Mucosa of gallbladder (tissue), 1 donor: Measurements from ENCODE around the gene FSCN2. TPM values are rescaled to one million over a fixed set of nuclear protein-coding genes. Genes with fewer than 3 reads are reported as not detected.

Experiments
- DNase-seq: peaks from one replicate; pipeline ENCODE4 v3.0.0-alpha.2; 2020; ENCODE audit warnings: low spot score
- total RNA-seq: library from RNA; stranded (reverse); gene quantifications from one replicate; pipeline ENCODE4 v1.2.1, GENCODE V29; 2021
- donor health status: DM: no; HTN: no; CAD: no.

Gene FSCN2
- total RNA-seq, 1 donor from 2014 or later: 1.4 TPM

DNA sequence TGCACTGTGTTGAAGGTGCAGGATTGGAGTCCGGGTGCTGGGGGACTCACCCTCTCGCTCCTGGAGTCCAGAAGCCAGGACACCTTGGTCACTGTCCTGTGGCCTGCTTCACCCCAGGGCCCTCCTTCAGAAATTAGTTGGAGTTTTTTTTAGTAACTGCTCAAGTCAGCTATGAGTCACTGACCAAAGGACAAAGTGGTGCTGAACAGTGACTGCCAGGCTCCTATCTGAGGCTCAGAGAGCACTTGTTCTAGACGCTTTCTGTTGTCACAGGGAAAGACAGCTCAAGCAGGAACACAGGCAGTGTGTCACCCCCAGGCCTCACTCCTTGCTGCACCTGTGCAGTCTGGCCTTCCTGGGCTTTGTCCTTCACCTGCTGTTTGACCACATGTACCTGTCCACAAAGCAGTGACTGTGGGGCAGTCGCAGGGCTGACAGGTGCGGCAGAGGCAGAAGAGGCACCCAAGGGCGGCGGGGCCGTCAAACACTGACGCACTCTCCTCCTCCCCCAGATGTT lies 28.1 kb downstream of the FSCN2 start:
- no peak for DNase-seq

DNA sequence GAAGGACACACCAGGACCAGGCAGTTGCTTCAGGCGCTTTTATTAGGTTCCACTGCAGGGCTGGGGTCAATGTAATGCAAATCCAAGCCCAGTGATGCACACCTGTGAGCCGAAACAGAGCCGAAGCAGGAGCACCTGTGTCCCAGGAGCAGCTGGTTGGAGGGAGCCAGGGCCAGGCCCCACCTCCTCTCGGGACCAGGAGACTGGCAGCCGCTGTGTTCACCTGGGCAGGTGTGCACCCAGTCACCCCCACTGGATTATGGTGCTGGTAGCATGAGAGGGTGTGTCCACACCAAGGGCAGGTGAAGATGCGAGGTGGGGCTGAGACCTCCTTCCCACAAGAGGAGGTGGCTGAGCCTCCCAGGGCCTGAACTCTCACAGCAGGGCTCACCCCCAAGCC lies 28.7 kb downstream of the FSCN2 start:
- no peak for DNase-seq

DNA sequence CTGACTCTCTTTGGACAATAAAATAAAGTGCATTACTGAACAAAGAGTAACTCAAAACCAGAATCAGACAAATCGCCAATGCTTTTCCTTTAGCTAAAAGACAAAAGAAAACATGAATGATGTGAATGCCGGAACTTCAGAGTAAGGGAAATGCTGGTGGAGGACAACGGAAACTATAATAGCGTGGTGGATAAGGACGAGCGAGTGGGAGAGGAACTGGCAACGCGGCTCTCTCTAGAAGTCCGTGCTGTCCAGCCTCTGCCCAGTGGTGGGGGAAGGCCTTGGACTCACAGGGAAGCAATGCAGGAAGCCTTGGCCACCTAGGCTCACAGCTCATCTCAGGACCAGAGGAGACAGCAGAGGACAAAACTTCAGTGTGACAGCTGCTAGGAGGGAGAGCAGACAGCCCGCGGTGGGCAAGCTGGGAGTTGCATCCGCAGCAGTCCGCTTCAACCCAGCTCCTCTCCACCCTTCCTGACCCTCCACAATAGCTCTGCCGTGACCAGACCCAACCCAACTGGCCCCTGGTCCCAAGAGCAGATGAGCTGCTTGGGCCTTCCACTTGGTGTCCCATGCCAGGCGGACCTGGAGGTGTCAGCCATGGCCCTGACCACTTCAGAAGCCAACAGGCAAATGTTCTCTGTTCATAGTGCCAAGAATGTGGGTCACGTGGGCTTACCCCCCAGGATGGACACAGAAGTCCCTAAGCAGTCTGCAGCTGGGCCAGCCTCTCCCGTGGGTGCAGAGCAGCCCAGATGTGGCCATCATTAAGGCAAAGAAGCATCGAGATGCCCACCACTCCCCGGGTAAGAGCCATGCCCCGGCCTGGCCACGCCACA lies 29.3 kb downstream of the FSCN2 start:
- DNase-seq: no peak

DNA sequence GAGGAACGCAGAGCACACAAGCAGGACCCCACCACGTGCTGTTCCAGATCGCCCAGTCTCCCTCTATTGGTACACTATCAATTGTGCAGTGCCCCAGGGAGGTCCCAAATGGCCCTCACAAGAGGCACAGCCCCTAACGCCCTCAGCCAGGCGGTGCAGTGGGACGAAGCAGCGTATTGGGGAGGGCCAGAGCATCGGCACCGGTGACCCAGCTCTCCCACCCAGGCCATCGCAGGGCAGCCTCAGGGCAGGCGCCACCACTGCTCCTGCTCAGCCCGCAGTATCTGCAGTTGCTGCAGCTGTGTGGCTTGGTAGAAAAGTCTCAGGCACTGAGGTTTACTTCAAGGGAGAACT lies 29.9 kb downstream of the FSCN2 start:
- DNase-seq: no peak

DNA sequence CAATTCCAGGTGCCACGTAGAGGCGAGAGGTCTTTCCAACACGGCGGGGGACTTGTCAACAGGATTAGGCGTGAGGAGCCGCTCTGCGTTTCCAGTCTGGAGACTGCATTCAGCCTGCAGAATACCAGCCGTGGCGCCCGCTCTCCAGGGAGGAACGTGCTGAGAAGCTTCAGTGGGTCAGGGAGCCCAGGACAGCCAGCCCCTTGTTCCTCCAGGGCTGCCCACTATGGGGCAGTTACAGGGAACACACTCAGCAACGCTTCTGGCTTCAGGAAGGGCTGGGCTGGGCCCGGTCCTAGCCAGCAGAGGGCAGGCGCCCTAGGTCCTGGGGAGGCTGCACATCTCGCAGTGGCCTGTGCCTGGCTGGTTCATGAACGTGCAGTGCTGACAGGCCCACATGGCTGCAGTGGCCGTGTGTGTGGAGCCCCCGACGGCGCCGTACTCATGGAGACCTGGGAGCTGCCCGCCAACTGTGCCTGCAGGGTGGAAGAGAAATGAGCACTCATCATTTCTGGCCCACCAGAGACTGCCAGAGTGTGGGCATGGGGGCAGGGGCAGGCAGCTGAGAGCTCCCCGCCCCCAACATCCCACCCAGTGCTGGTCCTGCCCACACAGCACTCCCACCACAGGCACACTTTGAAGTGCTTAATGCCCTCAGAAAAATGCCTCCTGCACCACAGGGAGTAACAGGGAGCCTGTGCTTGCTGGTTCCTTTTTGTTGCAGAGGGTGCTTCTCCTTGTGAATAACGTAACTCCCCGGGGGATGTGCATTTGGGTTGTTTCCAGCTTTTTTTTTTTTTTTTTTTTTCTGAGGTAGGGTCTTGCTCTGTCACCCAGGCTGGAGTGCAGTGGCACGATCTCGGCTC lies 31.0 kb downstream of the FSCN2 start:
- no peak for DNase-seq

DNA sequence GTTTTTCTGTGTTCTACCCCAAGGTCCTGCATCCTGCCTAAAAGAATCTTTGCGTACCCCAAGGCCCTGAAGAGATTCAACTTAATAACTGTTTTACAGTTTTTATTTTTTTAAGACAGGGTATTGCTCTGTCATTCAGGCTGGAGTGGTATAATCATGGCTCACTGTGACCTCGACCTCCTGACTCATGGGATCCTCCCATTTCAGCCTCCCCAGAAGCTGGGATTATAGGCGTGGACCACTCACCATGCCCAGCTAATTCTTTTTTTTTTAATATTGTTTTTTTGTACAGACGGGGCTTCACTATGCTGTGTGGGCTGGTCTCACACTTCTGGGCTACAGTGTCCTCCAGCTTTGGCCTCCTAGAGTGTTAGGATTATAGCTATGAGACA lies 33.3 kb downstream of the FSCN2 start:
- no peak for DNase-seq

DNA sequence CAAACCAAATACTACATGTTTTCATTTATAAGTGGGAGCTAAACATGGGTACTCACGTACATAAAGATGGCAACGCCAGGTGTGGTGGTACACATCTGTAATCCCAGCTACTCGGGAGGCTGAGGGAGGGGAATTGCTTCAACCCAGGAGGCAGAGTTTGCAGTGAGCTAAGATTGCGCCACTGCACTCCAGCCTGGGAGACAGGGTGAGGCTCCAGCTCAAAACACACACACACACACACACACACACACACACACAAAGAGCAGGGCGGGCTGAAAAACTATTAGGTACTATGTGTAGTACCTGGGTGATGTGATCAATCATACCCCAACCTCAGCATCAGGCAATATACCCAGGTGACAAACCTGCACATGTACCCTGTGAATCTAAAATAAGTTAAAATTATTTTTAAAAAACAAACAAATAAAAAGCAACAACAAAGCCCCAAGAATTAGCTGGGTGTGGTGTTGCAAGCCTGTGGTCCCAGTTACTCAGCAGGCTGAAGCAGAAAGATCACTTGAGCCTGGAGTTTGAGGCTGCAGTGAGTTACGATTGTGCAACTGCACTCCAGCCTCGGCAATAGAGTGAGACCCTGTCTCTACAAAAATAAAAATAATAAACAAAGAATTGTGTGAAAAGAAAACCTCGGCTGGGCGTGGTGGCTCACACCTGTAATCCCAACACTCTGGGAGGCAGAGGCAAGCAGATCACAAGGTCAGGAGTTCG lies 35.8 kb downstream of the FSCN2 start:
- no peak for DNase-seq

DNA sequence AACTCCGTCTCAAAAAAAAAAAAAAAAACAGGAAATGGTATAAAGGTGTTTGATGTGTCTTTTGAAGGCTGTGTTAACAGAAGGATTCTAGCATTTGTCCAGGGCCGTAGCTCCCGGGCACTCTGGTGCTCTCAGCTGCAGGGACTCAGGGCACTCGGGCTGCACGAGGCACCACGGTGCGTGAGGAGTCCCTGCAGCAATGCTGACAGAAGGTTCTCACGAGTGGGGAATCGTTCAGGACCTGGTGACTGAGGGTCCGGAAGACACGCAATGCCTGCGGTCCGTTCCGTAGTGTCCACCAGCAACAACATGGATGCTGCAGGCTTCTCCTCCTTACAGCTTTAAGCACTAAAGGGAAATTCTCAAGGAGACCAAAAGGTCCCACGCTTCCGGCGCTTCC lies 36.6 kb downstream of the FSCN2 start:
- no peak for DNase-seq

DNA sequence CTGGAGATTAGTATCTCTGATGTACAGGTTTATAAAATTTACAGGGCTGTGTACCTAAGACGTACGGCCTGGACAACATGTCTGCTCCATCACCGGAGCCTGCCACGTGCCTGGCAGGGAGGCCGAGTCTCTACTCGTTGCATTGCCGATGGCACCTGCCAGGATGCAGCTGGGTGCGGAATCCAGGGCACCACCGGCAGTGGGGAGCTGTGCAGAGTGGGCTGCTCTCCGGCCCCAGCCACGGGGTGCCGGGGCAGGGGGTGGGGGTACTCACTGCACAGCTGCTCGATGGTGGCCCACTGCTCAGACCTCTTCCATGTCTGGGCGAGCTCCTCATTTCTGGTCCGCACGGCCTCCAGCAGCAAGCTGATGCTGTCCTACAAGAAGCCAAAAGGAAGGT lies 37.1 kb downstream of the FSCN2 start:
- DNase-seq: no peak

DNA sequence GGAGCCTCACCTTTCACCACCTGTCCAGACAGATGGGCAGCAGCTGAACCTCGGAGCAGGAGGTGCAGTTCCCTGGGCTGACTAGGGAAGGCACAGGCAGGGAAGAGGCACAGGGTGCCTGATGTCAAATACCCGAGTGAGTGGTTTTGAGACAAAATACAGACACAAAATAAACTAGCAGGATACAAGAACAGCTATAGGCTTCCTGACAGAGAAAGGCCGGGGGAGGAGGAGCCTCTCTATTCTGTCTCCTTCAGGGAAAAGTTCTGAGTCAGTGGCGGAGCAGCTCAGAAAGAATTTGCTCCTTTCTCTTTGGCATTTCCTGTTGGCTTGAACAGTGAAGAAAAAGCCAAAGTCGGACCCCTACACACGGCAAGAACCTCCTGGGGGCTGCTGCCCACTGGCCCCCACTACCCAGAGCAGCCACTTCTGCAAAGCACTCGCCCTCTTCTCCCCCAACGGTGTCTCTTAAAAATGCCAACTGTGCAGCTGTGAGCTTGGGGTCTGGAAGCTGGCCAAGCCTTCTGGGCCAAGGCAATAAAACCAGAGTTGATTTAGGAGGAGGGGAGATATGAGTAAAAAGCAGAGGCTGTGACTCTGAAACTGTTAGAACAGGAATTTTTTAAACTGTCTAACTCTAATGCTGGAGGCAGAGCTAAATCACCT lies 38.4 kb downstream of the FSCN2 start:
- peak; percentile 50 for DNase-seq

DNA sequence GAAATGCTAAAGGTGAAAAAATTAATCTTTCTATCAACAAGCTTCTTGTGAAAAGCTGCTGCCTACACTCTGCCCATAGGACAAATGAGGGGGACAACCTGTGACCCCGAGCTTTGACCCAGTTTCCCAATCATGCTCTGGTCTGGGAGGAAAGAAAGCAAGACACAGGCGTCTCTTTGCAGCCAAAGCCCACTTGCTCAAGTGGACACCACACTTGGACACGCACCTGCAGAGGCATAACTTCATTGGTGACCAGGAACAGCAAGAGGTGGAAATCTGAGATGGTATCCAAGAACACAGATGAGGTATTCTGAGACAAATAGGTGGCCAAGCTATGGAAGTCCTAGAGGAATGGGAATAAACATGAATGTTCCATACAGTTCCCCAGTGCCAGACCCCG lies 39.0 kb downstream of the FSCN2 start:
- no peak for DNase-seq

DNA sequence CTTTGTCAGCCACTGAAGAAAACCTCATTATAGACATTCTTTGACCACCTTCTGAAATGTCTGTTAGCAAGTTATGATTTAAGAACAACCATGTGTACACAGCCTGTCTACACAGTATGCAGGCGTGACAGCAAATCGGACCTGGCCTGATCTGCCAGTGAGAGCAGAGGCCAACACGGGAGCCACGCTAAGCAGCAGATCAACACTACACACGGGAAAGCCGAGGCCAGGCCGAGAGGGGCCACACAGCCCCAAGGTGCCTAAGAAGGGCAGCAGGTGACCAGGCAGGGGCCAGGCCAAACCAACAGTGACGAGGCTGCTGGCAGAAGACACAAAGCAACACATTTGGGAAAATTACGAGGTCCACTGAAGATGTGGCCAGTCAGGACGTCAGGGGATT lies 40.2 kb downstream of the FSCN2 start:
- no peak for DNase-seq

DNA sequence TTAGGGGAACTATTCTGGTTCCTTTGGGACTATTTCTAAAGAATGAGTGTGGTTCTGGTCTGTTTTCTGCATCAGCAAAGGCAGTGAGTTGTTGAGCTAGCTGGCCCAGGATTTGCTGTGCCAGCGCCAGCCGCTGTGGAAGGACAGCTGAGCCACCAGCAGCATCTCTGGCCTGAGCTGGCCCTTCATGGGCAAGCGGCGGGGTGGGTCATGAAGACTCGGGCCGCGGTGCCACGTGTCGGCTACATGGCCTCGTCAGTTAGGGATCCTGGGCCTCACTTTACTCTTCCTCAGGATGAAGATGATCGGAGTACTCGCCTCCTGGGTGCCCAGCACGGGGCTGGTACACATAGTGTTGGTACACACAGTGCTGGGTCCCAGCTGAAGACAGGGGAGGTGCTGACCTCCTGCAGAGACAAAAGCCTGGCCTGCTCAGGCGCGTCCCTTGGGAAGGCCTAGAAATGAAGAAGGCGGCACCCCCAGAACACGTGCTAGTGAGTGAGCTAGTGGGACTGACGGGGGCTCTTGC lies 41.9 kb downstream of the FSCN2 start:
- no peak for DNase-seq

DNA sequence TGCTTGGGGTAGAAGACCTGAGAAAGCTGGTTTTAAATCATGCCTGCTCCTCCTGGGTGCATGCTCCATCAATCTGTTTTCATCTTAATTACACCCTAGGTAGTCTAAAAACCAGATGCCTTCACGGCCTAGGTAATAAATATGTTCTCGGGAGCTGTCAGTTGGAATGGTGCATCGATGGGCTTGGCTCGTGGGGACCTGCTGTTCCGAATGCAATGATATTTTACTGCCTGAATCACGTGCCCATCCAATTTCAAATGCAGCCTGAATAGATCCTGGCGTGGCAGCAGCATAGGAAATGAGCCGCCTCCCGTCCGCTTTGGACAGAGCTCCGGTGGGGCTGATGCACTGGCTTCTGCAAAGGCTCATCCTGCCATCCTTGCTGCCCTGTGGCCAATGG lies 42.8 kb downstream of the FSCN2 start:
- DNase-seq: no peak

DNA sequence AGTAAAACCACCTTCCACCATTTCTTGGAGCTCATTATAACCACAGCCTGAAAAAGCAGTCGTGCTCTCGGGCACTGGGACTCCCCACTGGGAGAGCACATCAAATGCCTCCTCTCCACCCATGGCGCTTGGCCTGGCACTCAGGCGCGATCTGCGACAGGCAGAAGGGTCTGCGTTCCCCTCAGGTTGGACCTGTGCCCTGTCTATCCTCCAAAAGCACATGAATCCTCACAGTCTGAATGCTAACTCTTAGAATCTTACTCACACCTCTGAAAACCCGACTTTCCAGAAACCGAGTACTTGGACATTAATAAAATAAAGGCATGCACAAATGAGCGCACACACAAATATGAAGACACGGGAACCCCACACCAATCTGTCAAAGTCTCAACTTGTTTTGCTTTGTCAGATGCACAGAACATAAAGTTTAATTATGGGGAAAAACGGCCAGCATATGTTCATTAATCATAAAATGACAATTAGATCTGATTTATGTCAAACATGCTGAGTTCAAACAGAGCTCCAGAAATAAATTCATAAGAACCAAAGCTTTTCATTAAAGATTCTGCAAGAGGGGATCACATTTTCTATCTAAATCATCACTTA lies 44.5 kb downstream of the FSCN2 start:
- no peak for DNase-seq

DNA sequence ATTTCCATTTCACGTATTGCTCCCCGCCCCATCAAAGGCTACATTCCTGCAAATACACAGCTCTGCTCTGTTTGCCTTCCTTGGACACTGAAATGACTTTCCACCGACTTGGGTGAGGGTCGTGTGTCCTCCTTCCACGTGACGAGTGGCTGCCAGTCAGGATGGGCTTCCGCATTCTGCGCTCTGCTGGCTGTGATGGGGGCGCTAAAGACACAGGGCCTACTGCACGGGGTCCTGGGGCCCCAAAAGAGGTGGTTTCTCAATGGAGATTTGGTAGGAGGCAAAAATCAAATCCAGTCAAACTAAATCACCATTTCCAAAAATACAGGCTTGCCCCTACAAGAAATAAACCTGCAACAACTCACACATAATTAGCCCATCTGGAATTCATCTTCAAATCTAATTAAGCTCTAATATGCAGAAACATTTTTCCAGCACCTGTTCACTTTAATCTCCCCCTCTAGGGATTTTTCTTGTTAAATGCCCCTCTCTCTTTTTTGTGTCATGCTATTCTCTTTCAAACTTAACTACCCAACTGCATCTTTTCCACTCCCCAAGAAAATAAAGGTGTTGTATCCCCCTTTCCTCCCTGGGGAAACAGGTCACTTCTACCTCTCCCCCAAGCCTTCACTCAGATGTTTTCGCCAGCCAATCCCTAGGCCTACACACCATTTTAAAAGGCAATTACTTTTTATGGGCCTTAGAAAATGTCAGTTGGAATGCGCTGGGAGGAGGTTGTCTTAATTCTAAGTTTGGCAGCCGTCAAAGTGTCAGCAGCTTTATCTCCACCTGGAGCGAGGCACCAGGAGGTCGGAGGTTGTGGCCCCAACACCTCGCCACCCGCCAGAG lies 45.8 kb downstream of the FSCN2 start:
- no peak for DNase-seq

DNA sequence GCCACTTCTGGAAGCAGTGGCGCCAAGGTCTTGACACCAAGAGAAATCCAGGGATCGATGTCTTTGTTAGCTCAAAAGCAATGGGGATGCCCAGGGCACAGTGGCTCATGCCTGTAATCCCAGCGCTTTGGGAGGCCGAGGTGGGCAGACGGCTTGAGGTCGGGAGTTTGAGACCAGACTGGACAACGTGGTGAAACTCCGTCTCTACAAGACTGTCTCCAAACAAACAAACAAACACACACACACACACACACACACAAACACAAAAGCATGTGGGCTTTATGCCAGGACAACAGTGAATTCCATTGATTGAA lies 46.4 kb downstream of the FSCN2 start:
- no peak for DNase-seq

DNA sequence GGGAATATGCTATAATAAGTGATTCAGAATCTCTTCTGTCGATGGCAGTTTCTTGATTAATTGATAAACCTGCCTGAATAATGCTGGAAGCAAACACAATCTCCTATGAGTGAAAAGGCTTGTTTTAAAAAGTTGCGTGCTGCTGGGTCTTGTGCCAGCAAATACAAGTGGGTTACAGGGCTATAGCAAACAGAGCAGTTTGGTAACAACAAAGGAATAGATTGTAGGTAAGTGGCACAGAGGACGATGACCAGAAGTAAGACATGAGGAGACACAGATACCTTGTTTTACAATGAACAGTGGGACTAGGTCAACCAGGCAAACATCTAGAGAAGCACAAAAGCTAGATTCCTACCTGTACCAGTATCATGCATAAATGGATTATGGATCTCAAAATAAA lies 47.7 kb downstream of the FSCN2 start:
- no peak for DNase-seq

DNA sequence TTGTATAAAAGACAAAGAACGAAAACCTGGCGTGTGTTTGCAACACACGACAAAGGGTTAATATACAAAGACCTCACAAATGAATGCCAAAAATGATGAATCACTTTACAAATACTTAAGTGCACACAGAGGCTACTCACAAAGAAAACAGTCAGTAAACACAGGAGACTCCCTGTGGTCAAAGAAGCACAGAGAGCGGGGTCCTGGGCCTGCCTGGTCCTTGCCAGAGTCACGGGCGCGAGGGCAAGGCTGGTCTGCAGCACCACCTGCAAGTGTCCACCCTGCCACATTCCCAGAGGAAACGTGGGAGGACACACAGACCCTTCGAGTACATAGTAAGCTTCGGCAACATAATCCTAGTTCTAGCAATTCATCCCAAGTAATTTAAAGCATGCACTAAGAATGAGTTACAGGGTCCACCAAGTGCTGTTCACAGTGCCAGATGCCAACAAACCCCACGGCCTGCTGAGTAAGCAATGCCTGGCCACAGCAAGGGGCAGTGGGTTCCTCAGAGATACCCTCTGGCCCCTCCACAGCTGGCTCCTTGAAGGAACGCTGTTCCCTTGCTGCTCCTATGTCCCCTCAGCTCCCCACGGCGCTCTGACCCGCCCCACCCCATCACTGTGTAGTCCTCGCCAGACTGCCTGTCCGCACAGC lies 48.6 kb downstream of the FSCN2 start:
- DNase-seq: no peak
